K562 (cell line): ENCODE results near the gene CROCC2. TPM values are rescaled to one million over a fixed set of nuclear protein-coding genes. Genes with fewer than 3 reads are reported as not detected.

Experiments used
- ATAC-seq: fragments of 200-7000 bp; cut with Tn5 transposase; 3 replicates; pipeline ENCODE4 v1.9.1; 2020; ENCODE audit warnings: moderate library complexity
- BruUV-seq: library from RNA; stranded (reverse); fragments of 400-500 nt; replicated peaks from 2 replicates; lab custom pipeline; 2021; lab: Mats Ljungman, UMichigan
- CTCF ChIA-PET: fragments of 300-600 bp; formaldehyde crosslinking; extraction: SDS; loops from one replicate; lab custom pipeline; 2021; ENCODE audit warnings: low intra/inter-chr PET ratio; lab: Yijun Ruan, JAX
- POLR2A ChIA-PET: fragments of 300-600, 350-650 bp; sonication (Branson Sonifier 250); formaldehyde crosslinking; extraction: SDS; loops from one replicate; lab custom pipeline; 2021; ENCODE audit warnings: antibody characterized with exemption, inconsistent platforms; lab: Yijun Ruan, JAX
- DNase-seq, 4 experiments: peaks; one replicate each; pipeline versions ENCODE4 v3.0.0 to v3.0.0-alpha.2; 2011 to 2018; ENCODE audit warnings: low spot score in 3 of 4, mixed read lengths in 3 of 4; ENCODE audit errors: extremely low read depth in 1 of 4
- FAIRE-seq: peaks from 2 replicates; lab custom pipeline; 2011; peaks lifted over from hg19 to GRCh38; lab: Jason Lieb, UNC
- H2AFZ ChIP-seq: 2 replicates; pipeline ENCODE4 v1.6.0; 2011; ENCODE audit warnings: low read depth, low read length, control low read depth, inconsistent platforms
- H3K27ac ChIP-seq: fragments of 200-600 bp; 3 replicates; pipeline ENCODE4 v1.8.0; 2011; ENCODE audit warnings: low read depth, mild to moderate bottlenecking, control low read depth, inconsistent platforms, low read length, moderate library complexity, mixed read lengths; ENCODE audit errors: extremely low read depth
- H3K27me3 ChIP-seq, 2 experiments: fragments of 300-600 bp in 1 of 2; 2 replicates in 1 of 2; 3 replicates in 1 of 2; pipeline versions ENCODE4 v1.6.0 to v1.8.0; 2011; ENCODE audit warnings: inconsistent platforms in 2 of 2, low read length in 2 of 2, mild to moderate bottlenecking in 1 of 2, mixed read lengths in 1 of 2, moderate library complexity in 1 of 2; ENCODE audit not compliant: control insufficient read depth in 2 of 2, insufficient read depth in 2 of 2
- H3K36me3 ChIP-seq: fragments of 300-600 bp; 3 replicates; pipeline ENCODE4 v1.8.0; 2011; ENCODE audit warnings: mild to moderate bottlenecking, low read length, inconsistent platforms; ENCODE audit not compliant: control insufficient read depth, insufficient read depth
- H3K4me1 ChIP-seq, 2 experiments: fragments of 200-600 bp in 1 of 2; replicated peaks in 1 of 2; 2 replicates in 1 of 2; 3 replicates in 1 of 2; pipeline versions ENCODE4 v1.5.1 to v1.8.0; 2011; ENCODE audit warnings: inconsistent platforms in 2 of 2, low read length in 2 of 2, mild to moderate bottlenecking in 1 of 2, mixed read lengths in 1 of 2, moderate library complexity in 1 of 2; ENCODE audit not compliant: control insufficient read depth in 2 of 2, insufficient read depth in 2 of 2
- H3K4me2 ChIP-seq: 2 replicates; pipeline ENCODE4 v1.6.1; 2011; ENCODE audit warnings: low read length, control low read depth, inconsistent platforms, mixed read lengths; ENCODE audit not compliant: insufficient read depth
- H3K4me3 ChIP-seq: fragments of 200-600 bp; sonication (generic), shearing (Covaris generic); 2 replicates; pipeline ENCODE4 v1.5.1; 2016; ENCODE audit warnings: control low read depth, inconsistent platforms
- H3K79me2 ChIP-seq: fragments of 200-600 bp; 3 replicates; pipeline ENCODE4 v1.8.0; 2011; ENCODE audit warnings: low read length, inconsistent platforms; ENCODE audit not compliant: control insufficient read depth, insufficient read depth
- H3K9ac ChIP-seq, 2 experiments: 2 replicates each; pipeline versions ENCODE4 v1.6.0 to v1.6.1; 2011; ENCODE audit warnings: low read depth in 2 of 2, low read length in 2 of 2, control low read depth in 1 of 2, inconsistent platforms in 1 of 2, mild to moderate bottlenecking in 1 of 2, mixed read lengths in 1 of 2; ENCODE audit not compliant: insufficient read depth in 1 of 2
- H3K9me1 ChIP-seq: one replicate; pipeline ENCODE4 v1.6.0; 2011; ENCODE audit warnings: inconsistent platforms, mild to moderate bottlenecking, low read length, moderate library complexity; ENCODE audit not compliant: control insufficient read depth, insufficient read depth
- H3K9me3 ChIP-seq: replicated peaks from 2 replicates; pipeline ENCODE4 v1.5.1; 2011; ENCODE audit warnings: low read depth, low read length, inconsistent platforms; ENCODE audit not compliant: control insufficient read depth, insufficient read depth
- H4K20me1 ChIP-seq: replicated peaks from 2 replicates; pipeline ENCODE4 v1.6.1; 2011; ENCODE audit warnings: low read length, inconsistent platforms, mixed read lengths; ENCODE audit not compliant: control insufficient read depth, insufficient read depth
- IRF1 ChIP-seq: sonication (generic); formaldehyde crosslinking; IDR thresholded peaks from 2 replicates; pipeline ENCODE4 v1.8.0; 2022; ENCODE audit warnings: missing genetic modification reagents, mild to moderate bottlenecking, borderline replicate concordance
- MCM3 ChIP-seq: fragments of 450-650 bp; IDR thresholded peaks from 2 replicates; pipeline ENCODE4 v1.6.1; 2016
- NR2F6 ChIP-seq: fragments of 450-650 bp; formaldehyde crosslinking; IDR thresholded peaks from 2 replicates; pipeline ENCODE4 v1.4.0; 2020; ENCODE audit warnings: mild to moderate bottlenecking
- PHB ChIP-seq: fragments of 250-450 bp; sonication (Bioruptor Pico); IDR thresholded peaks from 2 replicates; pipeline ENCODE4 v1.5.0; 2021
- SIX5 ChIP-seq, 2 experiments: IDR thresholded peaks; 2 replicates each; pipeline ENCODE4 v1.6.1; 2011; ENCODE audit warnings: low read length in 2 of 2, borderline replicate concordance in 1 of 2, low read depth in 1 of 2, mild to moderate bottlenecking in 1 of 2, moderate library complexity in 1 of 2; ENCODE audit not compliant: insufficient read depth in 1 of 2
- SRSF7 ChIP-seq: fragments of 200-400 bp; formaldehyde crosslinking; optimal IDR thresholded peaks from 2 replicates; pipeline ENCODE3; 2017; ENCODE audit warnings: mild to moderate bottlenecking, low read depth, low read length
- ZNF224 ChIP-seq: sonication (generic); formaldehyde crosslinking; IDR thresholded peaks from 2 replicates; pipeline ENCODE4 v1.8.0; 2022; ENCODE audit warnings: mild to moderate bottlenecking, missing genetic modification reagents
- ZSCAN29 ChIP-seq: fragments of 450-650 bp; IDR thresholded peaks from 2 replicates; pipeline ENCODE4 v1.6.1; 2017
- WGBS: fragments of 100-300 bp; shearing (Covaris generic); methylation state at CpG from one replicate; pipeline ENCODE4 v1.1.6; 2016; ENCODE audit warnings: low coverage, mixed read lengths; ENCODE audit not compliant: insufficient coverage; ENCODE audit errors: missing lambda C conversion rate; 5-methylcytosine and 5-hydroxymethylcytosine counted together
- in situ Hi-C: fragments of 300-500 bp; cut with MboI; formaldehyde crosslinking; loops from 4 replicates; pipeline ENCODE4 v1.15.0; 2018; ENCODE audit warnings: inconsistent platforms, mixed read lengths
- intact Hi-C: fragments of 100-400 bp; cut with micrococcal nuclease; formaldehyde crosslinking; loops from 2 replicates; pipeline ENCODE4 v1.14.2; 2022
- polyA plus RNA-seq, 8 experiments: library from polyadenylated mRNA; depleted of rRNA in 4 of 8; stranded (reverse) in 5 of 8; unstranded in 3 of 8; fragments of >200 nt; fragmentation: Nextera tagmentation in 2 of 8; fragmentation: Illumina TruSeq in 1 of 8; extraction: Ambion mirVana in 2 of 8; extraction: Trizol in 1 of 8; gene quantifications; 2 replicates each; pipeline versions ENCODE4 v1.2.1 to v1.2.3, GENCODE V29; 2011 to 2014; ENCODE audit warnings: inconsistent platforms in 1 of 8, missing spikeins in 1 of 8
- total RNA-seq, 7 experiments: library from RNA; depleted of rRNA in 6 of 7; stranded (reverse); fragments of >200 nt in 6 of 7; fragmentation: Illumina TruSeq in 2 of 7; extraction: Trizol in 2 of 7; gene quantifications; 2 replicates each; pipeline versions ENCODE4 v1.2.1 to v1.2.3, GENCODE V29; 2011 to 2021; ENCODE audit warnings: low replicate concordance in 1 of 7

The CROCC2 gene
- total and polyA plus RNA-seq, 9 of the 15 experiments (the other 6 are each of a cell fraction or from before 2014, with no cell fraction given), result not detected

- no peaks in the 10 kb centered on the region for H3K79me2 ChIP-seq
- no peak for DNase-seq
- in situ Hi-C loops, result no loop called here
- no peak for ATAC-seq
- H3K36me3 ChIP-seq, result no peaks in the 10 kb centered on the region
- no peak overlapping the region for H3K4me2 ChIP-seq
- no peaks in the 10 kb centered on the region for H3K9me3 ChIP-seq
- no peak overlapping the region for H3K27ac ChIP-seq
- H3K4me3 ChIP-seq, result no peak overlapping the region
- H3K4me1 ChIP-seq, result no peaks in the 10 kb centered on the region; a peak in 1 of 5 replicates
- H3K27me3 ChIP-seq, result peaks cover 0 to 52% of the 10 kb centered on the region in 2 experiments; a peak in 2 of 5 replicates
- no peak overlapping the region for H3K9ac ChIP-seq
- BruUV-seq, result no TSS peak
- intact Hi-C loops, result no loop called here
- POLR2A ChIA-PET, result interaction anchor here (1.0 kb wide), 1 partner anchor 8 kb away, joined by 3 read pairs; no protein-coding TSS in a partner anchor
- FAIRE-seq, result no peak
- WGBS, result 6% methylated on average over 10 of the region's 25 CpGs
- TF ChIP-seq ZNF224 (no peak), ZSCAN29 (no peak), MCM3 (no peak)
- TF ChIP-seq, all 486 proteins: peak for 0
- Histone ChIP-seq H3K9me1 (no peaks in the 10 kb centered on the region), H4K20me1 (no peaks in the 10 kb centered on the region), H2AFZ (no peak overlapping the region)
- CTCF ChIA-PET, result no interaction called here
These were observed 29.2 kb downstream of the CROCC2 start for GRCh38 chr2:240935103-240935876.

GRCh38 chr2:240936106-240936505 is 30.0 kb downstream of the CROCC2 start:
- Histone ChIP-seq H4K20me1 (no peaks in the 10 kb centered on the region), H3K4me3 (no peak overlapping the region), H3K36me3 (no peaks in the 10 kb centered on the region), H3K4me2 (no peak overlapping the region), H3K79me2 (no peaks in the 10 kb centered on the region), H2AFZ (no peak overlapping the region), H3K9ac (no peak overlapping the region), H3K9me3 (no peaks in the 10 kb centered on the region), H3K9me1 (no peaks in the 10 kb centered on the region), H3K27ac (no peak overlapping the region), H3K4me1 (no peaks in the 10 kb centered on the region; a peak in 1 of 5 replicates), H3K27me3 (peaks cover 0 to 44% of the 10 kb centered on the region in 2 experiments; a peak in 2 of 5 replicates)
- no peak for DNase-seq
- intact Hi-C loops (no loop called here), in situ Hi-C loops (no loop called here)
- TF ChIP-seq SIX5 (IDR thresholded peaks at IDR 0.05; ENCODE audit: borderline replicate concordance in 1 of 2, insufficient read depth in 1 of 2, low read depth in 1 of 2, low read length in 2 of 2) (no peak), NR2F6 (no peak), IRF1 (CRISPR knock-in tag) (no peak), SRSF7 (no peak), PHB (no peak)
- ATAC-seq, result no peak
- WGBS, result 1% methylated on average over 9 of the region's 9 CpGs
- no peak for FAIRE-seq
- ChIA-PET POLR2A (interaction anchor here (1.0 kb wide), 1 partner anchor 9 kb away, joined by 3 read pairs; no protein-coding TSS in a partner anchor), CTCF (no interaction called here)
- no TSS peak for BruUV-seq
